HG02840 (cell line): ENCODE data around the gene UGT3A2.
"Not testable (repeated sequence)": the region's sequence is repeated elsewhere in the genome, so short reads cannot be mapped to it uniquely, and the experiment has no call there.

Experiments
- ATAC-seq: cut with Tn5 transposase; IDR thresholded peaks from one replicate; pipeline ENCODE4 v1.9.1; 2021; ENCODE audit warnings: mild to moderate bottlenecking, moderate library complexity, moderate number of reproducible peaks; ENCODE audit not compliant: unreplicated experiment, low FRiP score

The UGT3A2 gene

DNA sequence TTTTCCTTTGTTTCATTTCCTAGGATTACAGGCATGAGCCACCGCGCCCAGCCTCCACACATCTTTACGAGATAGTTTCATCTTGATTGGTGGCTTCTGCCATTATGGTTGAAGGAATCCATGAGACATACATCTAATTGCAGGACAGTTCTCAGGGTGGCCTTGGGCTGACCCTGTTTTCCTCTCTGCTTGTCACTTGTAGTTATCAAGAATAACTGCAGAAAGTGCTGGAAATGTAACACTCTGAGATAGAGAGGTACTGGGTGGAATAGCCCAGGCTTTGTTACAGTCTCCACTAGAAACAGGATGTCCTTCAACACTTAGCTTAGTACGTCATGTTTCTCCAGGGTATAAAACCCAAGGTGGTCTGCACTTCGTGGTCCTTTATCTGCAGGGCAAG, 10.7 kb downstream of the UGT3A2 start:
- ATAC-seq, result no peak

DNA sequence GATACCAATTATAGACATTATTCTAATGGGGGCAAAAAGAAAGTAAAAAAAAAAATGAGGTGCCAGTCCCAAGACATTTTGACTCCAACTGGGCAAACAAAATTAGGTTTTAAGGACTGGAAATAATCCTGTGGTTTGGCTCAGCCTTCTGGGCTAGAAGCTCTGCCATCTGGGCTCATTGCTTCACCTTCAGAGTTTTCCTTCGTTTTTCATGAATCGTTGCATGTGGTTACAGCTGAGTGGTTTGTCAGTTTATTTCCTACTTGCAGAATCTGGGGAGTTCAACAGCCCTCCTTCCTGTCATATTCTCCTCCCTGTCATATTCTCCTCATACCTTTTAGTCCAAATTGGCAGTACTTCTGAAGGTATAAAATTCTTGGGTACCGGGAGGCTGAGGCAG, 12.0 kb downstream of the UGT3A2 start:
- ATAC-seq, result no peak

- ATAC-seq, result no peak
Observed at GRCh38 chr5:36052538-36052937, 14.1 kb downstream of the UGT3A2 start.

GRCh38 chr5:36049949-36050348, 16.7 kb downstream of the UGT3A2 start:
- no peak for ATAC-seq

- no peak for ATAC-seq
Observed at GRCh38 chr5:36047384-36048160, 19.1 kb downstream of the UGT3A2 start.

GRCh38 chr5:36045895-36046294, 20.8 kb downstream of the UGT3A2 start:
- ATAC-seq, result no peak

- ATAC-seq, result no peak
Observed at GRCh38 chr5:36041537-36041845, 25.2 kb downstream of the UGT3A2 start.

DNA sequence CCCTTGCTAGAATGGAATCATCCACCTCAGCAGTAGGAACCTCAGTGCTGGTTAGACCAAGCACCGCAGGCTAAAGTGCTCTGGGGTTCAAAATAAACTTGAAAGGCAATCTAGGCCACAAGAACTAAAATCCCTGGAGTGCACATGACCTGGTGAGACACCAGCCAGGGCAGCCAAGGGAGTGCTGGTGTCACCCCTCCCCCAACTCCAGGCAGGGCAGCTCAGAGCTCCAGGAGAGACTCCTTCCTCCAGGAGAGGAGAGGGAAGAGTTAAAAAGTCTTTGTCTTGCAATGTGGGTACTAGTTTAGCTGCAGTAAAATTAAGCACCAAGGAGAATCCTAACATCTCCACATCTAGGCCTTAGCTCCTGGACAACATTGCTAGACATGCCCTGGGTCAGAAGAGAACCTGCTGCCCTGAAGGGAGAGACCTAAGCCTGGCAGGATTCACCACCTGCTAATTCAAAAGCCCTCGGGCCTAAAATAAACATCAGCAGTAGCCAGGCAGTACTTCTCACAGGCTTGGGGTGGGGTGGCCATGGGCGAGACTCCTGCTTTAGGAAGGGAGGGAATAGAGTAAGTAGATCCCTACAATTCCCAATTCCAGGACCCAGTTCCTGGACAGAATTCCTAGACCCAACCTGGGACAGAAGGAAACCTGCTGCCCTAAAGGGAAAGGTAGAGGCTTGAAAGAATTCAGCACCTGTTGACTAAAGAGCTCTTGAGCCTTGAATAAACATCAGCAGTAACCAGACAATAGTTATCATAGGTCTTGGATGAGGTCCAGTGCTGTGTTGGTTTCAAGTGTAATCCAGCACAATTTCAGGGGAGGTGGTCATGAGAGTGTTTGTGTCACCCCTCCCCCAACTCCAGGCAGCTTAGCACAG, 25.8 kb downstream of the UGT3A2 start:
- no peak for ATAC-seq

DNA sequence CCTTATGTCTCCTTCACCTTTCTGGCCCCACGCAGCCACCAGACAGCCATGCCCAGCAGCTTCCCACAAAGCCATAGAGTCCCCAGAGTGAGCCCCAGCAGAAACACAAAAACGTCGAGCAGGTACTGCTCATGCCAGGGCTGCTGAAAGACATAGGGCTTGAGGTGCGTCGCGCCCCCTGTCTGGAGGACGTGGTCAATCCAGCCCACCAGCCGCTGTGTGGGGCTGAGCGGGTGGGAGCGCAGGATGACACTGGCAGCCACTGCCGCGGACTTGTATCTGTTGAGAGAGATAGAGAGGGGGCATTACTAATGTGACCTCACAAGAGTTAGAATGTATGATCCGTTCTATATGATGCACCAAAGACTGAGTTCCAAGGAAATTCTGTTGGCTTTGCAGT, 31.0 kb downstream of the UGT3A2 start:
- no peak for ATAC-seq

- ATAC-seq, result not testable (repeated sequence)
Observed at GRCh38 chr5:36034536-36035134, 32.0 kb downstream of the UGT3A2 start.

- no peak for ATAC-seq
Observed at GRCh38 chr5:36033486-36033885, 33.2 kb downstream of the UGT3A2 start.

DNA sequence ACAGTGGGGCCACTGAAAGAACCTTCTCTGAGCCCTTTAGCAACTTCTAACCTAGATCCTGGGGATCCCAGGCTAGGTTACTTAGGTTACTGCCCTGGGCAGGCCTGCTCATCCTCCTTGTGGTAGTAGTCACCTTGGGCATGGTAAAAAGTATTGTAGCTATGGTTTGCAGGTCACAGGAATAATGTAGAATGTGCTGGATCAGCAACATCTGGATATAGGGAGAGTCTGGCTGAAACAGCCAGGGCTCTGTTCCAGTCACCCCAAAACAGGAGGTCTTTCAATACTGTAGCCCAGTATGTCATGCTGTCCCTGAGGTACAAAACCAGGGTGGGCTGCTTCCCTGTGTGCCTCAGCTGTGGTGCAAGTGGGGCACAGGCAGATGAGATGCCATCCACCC, 33.6 kb downstream of the UGT3A2 start:
- no peak for ATAC-seq

DNA sequence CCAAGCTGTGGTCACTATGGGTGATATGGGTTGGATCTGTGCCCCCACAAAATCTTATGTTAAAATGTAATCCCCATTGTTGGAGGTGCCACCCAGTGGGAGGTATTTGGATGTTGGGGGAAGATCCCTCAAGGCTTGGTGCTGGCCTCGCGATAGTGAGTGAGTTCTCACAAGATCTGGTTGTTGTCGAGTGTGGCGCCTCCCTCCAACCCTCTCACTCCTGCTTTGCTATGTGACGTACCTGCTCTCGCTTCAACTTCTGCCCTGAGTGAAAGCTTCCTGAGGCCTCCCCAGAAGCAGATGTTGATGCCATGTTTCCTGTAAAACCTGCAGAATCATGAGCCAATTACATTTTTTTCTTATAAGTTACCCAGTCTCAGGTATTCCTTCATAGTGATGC, 35.5 kb downstream of the UGT3A2 start:
- ATAC-seq, result no peak

- ATAC-seq, result no peak
Observed at GRCh38 chr5:36029914-36030313, 36.8 kb downstream of the UGT3A2 start.

DNA sequence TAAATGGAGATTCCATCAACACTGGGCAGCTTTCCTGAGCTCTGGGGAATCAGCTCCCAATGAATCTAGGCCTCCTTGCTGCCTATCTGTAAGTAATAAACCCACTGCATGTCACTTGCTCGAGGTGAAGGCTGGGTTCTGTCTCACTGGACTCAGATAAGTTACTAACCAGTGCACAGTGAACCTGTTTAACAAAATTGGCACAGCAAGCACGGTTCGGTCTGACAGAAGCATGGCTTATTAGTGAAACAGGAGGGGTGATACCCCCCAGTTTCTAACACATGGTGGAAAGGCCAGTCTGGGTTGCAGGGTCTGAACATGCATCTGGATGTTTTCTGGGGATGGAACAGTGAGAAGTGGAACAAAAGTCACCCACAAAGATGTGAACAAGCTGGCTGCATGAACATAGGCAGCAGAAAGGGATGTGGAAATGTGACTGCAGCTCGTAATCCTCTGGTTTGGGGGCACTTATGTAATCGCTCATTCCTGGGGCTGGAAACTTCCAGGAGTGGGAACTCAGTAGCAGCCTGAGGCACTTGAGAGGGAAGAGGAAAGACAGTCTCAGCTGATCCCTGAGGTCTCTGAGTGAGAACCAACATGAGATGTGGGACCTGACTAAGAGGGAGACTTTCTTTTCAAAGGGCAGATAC, 37.7 kb downstream of the UGT3A2 start:
- no peak for ATAC-seq

- no peak for ATAC-seq
Observed at GRCh38 chr5:36027711-36028110, 39.0 kb downstream of the UGT3A2 start.

DNA sequence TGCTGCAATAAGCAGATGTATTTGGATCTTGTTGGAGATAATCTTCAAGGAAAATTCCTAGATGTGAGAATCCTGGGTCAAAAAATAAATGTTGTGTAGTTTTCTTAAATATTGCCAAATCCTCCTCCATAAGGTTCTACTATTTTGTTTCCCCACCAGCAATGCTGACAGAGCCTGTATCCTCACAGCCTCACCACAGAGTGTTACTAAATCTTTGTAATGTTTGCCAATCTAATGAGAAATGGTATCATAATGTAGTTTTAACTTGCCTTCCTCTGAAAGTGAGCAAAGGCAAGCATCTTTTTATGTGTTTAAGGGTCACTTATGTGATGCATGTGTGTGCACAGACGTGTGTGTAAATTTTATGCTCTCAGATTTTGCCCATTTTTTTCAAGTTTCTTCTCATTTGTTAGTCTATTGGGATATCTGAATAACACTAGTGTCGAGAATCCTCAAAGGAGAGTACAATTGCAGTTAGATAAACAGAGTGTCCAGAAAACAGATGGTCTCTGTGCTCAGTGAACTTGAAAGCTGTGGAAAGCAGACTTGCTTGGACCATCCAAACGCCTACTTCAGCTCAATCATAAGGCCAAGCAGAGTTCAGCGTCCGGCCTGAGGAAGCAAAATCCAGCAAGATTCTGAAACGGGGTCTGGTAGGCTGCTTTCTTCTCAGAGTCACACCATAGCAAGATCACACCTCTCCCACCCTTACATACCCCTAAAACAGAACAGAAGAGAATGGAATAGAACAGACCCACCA, 39.8 kb downstream of the UGT3A2 start:
- ATAC-seq, result no peak

DNA sequence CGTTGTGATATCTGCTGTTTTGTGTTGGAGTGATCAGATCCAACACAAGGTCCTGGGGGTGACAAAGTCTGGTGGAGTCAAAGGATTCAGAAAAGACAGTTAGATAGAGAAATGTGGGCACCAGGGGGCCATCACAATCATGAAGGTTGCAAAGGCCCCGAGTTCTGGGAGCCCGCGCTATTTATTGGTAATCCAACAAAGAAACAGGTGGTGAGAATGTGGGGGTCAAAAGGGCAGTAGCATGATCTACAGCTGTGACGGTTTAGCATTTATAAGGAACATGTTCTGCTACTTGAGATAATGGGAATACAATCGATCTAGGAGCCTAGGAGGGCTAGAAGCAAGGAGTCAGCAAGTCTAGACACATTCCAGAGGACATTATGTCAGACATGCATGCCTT, 44.4 kb downstream of the UGT3A2 start:
- ATAC-seq, result not testable (repeated sequence)

DNA sequence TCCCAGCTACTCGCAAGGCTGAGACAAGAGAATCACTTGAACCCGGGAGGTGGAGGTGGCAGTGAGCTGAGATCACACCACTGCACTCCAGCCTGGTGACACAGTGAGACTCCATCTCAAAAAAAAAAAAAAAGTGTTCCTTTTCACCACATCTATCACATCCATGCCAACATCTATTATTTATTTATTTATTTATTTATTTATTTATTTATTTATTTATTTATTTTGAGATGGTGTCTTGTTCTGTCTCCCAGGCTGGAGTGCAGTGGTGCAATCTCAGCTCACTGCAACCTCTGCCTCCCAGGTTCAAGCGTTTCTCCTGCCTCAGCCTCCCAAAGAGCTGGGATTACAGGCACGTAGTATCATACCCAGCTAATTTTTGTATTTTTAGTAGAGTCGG, 47.1 kb downstream of the UGT3A2 start:
- ATAC-seq, result not testable (repeated sequence)

GRCh38 chr5:36017622-36018021, 49.1 kb downstream of the UGT3A2 start:
- ATAC-seq, result no peak
